Astrocyte of the cerebellum (primary cell): Measurements from ENCODE around the gene ANAPC10.

Experiments used
- DNase-seq: peaks from one replicate; pipeline ENCODE4 v3.0.0-alpha.2; 2011; ENCODE audit warnings: low read depth
- H3K4me3 ChIP-seq: 2 replicates; pipeline ENCODE4 v1.5.1; 2011; ENCODE audit warnings: mild to moderate bottlenecking, low read depth, low read length, moderate library complexity
- in situ Hi-C: cut with HindIII; loops from 2 replicates; pipeline ENCODE4 v1.10.0; 2017; ENCODE audit warnings: low sequenced_read_pairs
- TF ChIP-seq, protein P1 (sequence below): IDR thresholded peaks from 2 replicates; pipeline ENCODE4 v1.5.1; 2012; ENCODE audit warnings: low read length, low read depth, moderate library complexity, mild to moderate bottlenecking; ENCODE audit errors: missing control alignments

Gene ANAPC10

DNA sequence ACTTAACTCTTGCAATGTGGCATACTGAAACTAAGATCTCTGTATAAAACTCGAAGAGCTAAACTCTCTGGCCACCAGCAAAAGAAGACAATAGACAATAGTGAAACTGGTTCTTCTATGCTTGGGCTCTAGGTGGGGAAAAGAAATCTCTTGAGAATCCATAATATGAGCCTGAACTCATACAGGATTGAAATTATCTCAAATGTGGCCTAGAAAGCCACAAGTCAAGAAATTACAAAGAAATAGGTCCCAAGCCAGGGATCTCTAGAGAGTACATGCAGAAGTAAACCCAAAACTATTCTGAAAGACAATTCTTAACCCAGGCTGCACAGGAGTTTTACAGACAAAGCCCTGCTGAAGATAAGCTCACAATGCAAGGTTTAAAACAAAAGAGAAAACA is 127.4 kb downstream of the ANAPC10 start:
- no peak overlapping the region for H3K4me3 ChIP-seq
- TF ChIP-seq, protein P1, sequence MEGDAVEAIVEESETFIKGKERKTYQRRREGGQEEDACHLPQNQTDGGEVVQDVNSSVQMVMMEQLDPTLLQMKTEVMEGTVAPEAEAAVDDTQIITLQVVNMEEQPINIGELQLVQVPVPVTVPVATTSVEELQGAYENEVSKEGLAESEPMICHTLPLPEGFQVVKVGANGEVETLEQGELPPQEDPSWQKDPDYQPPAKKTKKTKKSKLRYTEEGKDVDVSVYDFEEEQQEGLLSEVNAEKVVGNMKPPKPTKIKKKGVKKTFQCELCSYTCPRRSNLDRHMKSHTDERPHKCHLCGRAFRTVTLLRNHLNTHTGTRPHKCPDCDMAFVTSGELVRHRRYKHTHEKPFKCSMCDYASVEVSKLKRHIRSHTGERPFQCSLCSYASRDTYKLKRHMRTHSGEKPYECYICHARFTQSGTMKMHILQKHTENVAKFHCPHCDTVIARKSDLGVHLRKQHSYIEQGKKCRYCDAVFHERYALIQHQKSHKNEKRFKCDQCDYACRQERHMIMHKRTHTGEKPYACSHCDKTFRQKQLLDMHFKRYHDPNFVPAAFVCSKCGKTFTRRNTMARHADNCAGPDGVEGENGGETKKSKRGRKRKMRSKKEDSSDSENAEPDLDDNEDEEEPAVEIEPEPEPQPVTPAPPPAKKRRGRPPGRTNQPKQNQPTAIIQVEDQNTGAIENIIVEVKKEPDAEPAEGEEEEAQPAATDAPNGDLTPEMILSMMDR, result no peak
- no peak for DNase-seq
- in situ Hi-C loops, result no loop called here

DNA sequence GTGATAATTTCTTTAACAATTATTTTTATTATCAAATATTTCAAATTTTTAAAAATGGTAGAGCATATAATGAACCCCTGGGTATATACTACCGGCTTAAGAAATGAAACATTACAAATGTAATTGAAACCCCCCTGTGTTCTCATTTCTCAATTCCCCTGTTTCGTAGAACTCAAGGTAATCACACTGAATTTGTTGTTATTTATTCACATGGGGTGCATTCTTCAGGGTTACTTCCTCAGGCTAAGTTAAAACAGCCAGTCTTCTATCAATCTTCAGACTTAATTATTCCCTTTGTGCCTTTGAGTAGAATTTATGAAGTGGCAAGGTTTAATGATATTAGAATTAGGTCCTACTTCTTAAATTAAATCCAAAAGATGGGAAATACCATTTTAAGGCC is 128.2 kb downstream of the ANAPC10 start:
- TF ChIP-seq, protein P1, result no peak
- DNase-seq, result no peak
- in situ Hi-C loops, result no loop called here
- no peak overlapping the region for H3K4me3 ChIP-seq

DNA sequence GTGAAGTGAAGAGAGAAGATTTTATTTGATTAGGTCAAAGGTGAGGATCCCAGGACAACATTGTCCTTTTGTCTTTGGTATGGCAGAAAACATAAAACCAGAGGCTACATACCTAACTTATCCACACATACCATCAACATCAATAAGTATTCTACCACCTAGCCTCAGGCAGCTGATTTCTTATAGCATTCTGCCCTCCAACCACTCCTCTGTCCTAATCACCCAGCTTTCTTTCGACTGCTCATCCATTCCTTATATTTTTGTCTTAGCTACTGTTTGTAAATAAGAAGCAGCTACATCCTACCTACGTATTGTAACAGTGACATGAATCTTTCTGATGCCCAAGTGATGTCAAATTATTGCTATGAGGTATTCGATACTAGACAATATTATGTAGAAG is 129.4 kb downstream of the ANAPC10 start:
- no peak overlapping the region for H3K4me3 ChIP-seq
- no peak for DNase-seq
- TF ChIP-seq, protein P1, result no peak
- in situ Hi-C loops, result no loop called here

DNA sequence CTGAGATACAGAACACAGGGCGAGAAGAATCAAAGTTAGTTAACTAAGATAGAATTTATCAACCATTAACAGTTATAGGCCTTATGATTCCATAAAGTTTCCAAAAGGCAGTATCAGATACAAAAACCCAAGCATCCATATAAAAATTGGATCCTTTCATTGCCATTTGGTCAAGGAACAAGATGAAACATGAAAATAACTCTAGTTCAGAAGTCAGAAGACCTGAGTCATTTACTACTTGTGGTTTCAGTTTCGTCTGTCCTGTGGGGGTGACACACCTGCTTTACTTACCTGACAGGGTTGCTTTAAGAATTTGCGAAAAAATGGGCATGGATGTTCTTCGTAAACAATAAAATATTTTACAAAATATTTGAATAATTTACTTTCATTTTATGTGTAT is 130.8 kb downstream of the ANAPC10 start:
- no peak overlapping the region for H3K4me3 ChIP-seq
- TF ChIP-seq, protein P1, result no peak
- in situ Hi-C loops, result no loop called here
- DNase-seq, result no peak

DNA sequence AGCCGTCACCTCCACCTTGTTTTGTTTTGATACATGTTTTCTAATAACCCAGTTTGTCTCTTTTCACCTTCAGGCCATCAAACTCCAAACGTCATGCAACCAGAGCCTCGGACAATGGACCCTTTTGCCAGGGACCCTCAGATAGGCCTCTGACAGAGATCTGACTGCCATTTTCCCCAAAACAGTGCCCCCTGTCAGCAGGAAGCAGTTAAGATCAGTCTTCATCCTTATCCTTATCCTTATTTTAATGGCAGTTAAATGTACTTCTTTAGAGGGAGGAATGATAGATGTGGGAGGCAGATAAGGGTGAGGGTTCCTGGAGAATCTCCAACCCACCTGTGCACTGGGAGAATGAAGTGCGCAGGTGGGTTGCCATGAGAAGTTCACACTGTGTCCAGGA is 135.7 kb downstream of the ANAPC10 start:
- in situ Hi-C loops, result no loop called here
- TF ChIP-seq, protein P1, result no peak
- DNase-seq, result no peak
- H3K4me3 ChIP-seq, result no peak overlapping the region

DNA sequence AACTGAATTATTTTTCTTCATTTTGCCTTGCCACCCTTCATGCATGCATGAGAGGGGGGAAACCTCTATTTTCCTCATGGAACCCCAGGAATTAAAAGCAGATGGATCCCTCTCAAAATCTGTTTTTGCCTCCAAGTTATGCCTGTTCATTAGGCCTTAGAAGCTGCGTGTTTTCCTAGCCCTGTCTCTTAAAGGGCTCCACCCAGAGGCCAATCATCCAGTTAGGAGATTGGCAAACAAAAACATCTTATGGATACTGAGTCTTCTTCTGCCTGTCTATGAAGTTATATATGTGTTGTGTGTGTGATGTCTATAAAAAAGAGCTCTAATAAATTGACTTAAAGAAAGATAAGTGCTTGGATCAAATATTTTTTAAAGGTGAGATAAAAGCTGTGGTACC is 142.9 kb downstream of the ANAPC10 start:
- DNase-seq, result no peak
- in situ Hi-C loops, result no loop called here
- no peak overlapping the region for H3K4me3 ChIP-seq
- TF ChIP-seq, protein P1, result no peak

DNA sequence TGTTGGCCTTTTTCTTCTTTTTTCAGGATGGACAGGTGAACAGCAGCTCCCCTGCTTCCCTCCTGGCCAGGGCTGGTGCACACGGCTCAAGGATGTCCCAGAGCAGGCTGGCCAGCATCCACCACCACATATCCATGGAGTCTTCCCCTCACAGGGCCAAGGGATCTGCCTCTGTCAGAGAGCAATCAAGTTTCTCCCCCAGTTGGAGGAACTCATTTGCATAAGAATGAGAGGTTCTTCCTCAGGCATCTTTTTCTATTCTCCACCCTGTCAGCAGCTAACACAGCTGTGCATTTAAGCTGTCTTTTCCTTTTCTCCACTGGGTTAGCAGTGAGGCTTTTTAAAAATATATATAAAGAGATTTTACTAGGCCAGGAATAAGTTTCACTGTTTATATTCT is 143.8 kb downstream of the ANAPC10 start:
- in situ Hi-C loops, result no loop called here
- TF ChIP-seq, protein P1, result no peak
- H3K4me3 ChIP-seq, result no peak overlapping the region

More for the DNA sequence above, 143.8 kb downstream of the ANAPC10 start:
- no peak for DNase-seq
